Stimulated activated naive B cell treated with anti-CD40 and anti-IgM and Interleukin-4, amounts not matched to agents 10 μg/mL and 1 μg/mL and 100 μg/mL, for 72 hours (primary cell): ENCODE data around the gene ZNF300.
"Not testable (repeated sequence)": the region's sequence is repeated elsewhere in the genome, so short reads cannot be mapped to it uniquely, and the experiment has no call there.

Source experiments
- ATAC-seq, 2 donors: fragments of 150-1000 bp; cut with Tn5 transposase; replicated peaks; 2 replicates each; pipeline ENCODE4 v1.10.0; 2021; ENCODE audit warnings: moderate library complexity in 1 of 2
- DNase-seq: peaks from one replicate; pipeline ENCODE4 v3.0.0; 2021
- H3K27ac Mint-ChIP-seq: one replicate; pipeline ENCODE4 v1.8.0; 2022; ENCODE audit warnings: mild to moderate bottlenecking, mixed read lengths
- H3K27me3 Mint-ChIP-seq, 2 donors: one replicate each; pipeline ENCODE4 v1.8.0; 2022; ENCODE audit warnings: mixed read lengths in 2 of 2
- H3K36me3 Mint-ChIP-seq, 2 donors: one replicate each; pipeline ENCODE4 v1.8.0; 2022; ENCODE audit warnings: mixed read lengths in 2 of 2, mild to moderate bottlenecking in 1 of 2
- H3K4me1 Mint-ChIP-seq, 2 donors: one replicate each; pipeline ENCODE4 v1.8.0; 2022; ENCODE audit warnings: mixed read lengths in 2 of 2, mild to moderate bottlenecking in 1 of 2
- H3K4me3 Mint-ChIP-seq, 2 donors: one replicate each; pipeline ENCODE4 v1.8.0; 2022; ENCODE audit warnings: mild to moderate bottlenecking in 2 of 2, mixed read lengths in 2 of 2, moderate library complexity in 1 of 2
- H3K9me3 Mint-ChIP-seq, 2 donors: one replicate each; pipeline ENCODE4 v1.8.0; 2022; ENCODE audit warnings: mixed read lengths in 2 of 2, mild to moderate bottlenecking in 1 of 2

Gene ZNF300

DNA sequence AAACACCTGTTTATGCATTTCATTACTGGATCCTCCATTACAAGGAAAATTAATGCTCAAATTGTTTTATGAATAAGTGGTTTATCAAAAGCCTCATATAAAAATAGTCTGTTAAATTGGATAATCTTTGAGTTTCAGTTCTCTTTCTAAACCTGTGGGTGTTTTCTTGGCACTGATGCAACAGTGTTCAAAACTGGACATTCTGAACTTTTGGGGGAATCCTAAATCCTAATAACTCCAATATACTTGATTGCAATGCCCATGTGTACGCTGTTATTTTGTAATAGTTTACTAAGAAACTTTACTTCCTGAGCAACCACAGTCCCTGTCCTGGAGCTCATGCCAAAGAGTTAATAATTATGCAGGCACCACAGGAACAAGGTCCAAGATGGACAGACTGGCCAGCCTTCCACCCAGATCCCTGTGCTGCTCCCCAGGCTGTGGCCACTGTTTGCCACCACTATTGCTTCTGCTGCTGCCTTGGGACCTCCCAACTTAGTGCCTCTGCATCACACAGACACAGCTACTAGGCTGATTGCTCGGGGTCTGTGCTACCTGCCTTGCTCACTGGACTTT, 44.4 kb downstream of the ZNF300 start:
- H3K27ac Mint-ChIP-seq, result no peak overlapping the region
- no peaks in the 10 kb centered on the region for H3K27me3 Mint-ChIP-seq
- H3K4me3 Mint-ChIP-seq, result no peak overlapping the region
- H3K9me3 Mint-ChIP-seq, result peaks cover 3 to 24% of the 10 kb centered on the region in 2 donors
- H3K4me1 Mint-ChIP-seq, result no peaks in the 10 kb centered on the region
- ATAC-seq (no peak), DNase-seq (no peak)
- H3K36me3 Mint-ChIP-seq, result peaks cover 3 to 6% of the 10 kb centered on the region in 2 donors

DNA sequence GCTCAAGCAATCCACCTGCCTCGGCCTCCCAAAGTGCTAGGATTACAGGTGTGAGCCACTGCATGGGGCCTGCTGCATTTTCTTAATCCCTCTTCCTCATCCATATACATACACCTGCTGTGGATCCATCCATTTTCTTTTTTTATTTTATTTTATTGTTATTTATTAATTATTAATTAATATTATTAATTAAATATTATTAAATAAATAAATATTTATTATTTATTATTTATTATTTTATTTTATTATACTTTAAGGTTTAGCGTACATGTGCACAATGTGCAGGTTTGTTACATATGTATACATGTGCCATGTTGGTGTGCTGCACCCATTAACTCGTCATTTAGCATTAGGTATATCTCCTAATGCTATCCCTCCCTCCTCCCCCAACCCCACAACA, 48.1 kb downstream of the ZNF300 start:
- not testable (repeated sequence) for H3K9me3 Mint-ChIP-seq, H3K27me3 Mint-ChIP-seq, H3K36me3 Mint-ChIP-seq, H3K4me3 Mint-ChIP-seq, ATAC-seq, H3K4me1 Mint-ChIP-seq, H3K27ac Mint-ChIP-seq, DNase-seq

- peaks cover 0 to 4% of the 10 kb centered on the region in 2 donors for H3K9me3 Mint-ChIP-seq
- H3K27ac Mint-ChIP-seq, result peak overlapping the region; percentile 52
- H3K4me3 Mint-ChIP-seq, result peak overlapping the region; percentile 6 to 66
- H3K4me1 Mint-ChIP-seq, result peaks cover 3 to 7% of the 10 kb centered on the region in 2 donors
- H3K36me3 Mint-ChIP-seq, result no peaks in the 10 kb centered on the region
- no peaks in the 10 kb centered on the region for H3K27me3 Mint-ChIP-seq
- ATAC-seq (peak; percentile 87 to 95), DNase-seq (no peak)
Observed at GRCh38 chr5:150853561-150853960, 51.2 kb downstream of the ZNF300 start.

DNA sequence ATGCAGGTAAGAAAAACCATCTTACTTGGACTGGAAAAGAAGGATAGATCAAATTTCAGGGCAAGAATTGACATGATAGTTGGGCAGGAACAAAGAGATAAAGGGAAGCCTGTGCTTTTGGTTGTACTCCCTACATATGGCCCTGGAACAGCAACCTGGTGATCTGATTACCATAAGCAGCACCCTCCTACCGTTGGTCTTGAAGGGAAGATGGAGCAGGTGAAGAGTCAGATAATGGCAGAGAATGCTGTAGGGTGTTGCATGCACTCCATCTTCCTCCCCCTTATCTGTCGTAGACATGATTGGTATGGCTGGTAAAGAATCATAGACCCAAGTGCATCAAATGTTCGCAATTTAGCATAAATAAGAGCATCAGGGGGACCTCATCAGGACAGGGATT, 53.7 kb downstream of the ZNF300 start:
- Mint-ChIP-seq H3K27ac (no peak overlapping the region), H3K4me3 (no peak overlapping the region)

DNA sequence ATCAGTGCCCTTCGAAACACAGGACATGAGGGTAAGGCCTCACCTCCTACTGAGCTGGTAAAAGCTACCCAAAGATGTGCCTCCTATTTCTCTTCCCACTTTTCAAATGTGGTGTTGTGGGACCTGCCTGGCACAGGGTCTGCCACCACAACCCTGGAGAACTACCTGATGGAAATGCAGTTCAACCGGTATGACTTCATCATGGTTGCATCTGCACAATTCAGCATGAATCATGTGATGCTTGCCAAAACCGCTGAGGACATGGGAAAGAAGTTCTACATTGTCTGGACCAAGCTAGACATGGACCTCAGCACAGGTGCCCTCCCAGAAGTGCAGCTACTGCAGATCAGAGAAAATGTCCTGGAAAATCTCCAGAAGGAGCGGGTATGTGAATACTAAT, 56.5 kb downstream of the ZNF300 start:
- H3K4me3 Mint-ChIP-seq, result no peak overlapping the region
- no peak overlapping the region for H3K27ac Mint-ChIP-seq
- DNase-seq, result no peak
- peaks cover 3 to 5% of the 10 kb centered on the region in 2 donors for H3K9me3 Mint-ChIP-seq
- no peaks in the 10 kb centered on the region for H3K27me3 Mint-ChIP-seq
- peaks cover 4 to 18% of the 10 kb centered on the region in 2 donors for H3K4me1 Mint-ChIP-seq
- no peak for ATAC-seq
- peaks cover 3 to 4% of the 10 kb centered on the region in 2 donors for H3K36me3 Mint-ChIP-seq

More for the DNA sequence above, 53.7 kb downstream of the ZNF300 start:
- Mint-ChIP-seq H3K36me3 (no peaks in the 10 kb centered on the region), H3K27me3 (no peaks in the 10 kb centered on the region), H3K9me3 (peaks cover 0 to 4% of the 10 kb centered on the region in 2 donors), H3K4me1 (peaks cover 7 to 25% of the 10 kb centered on the region in 2 donors)
- DNase-seq, result no peak
- ATAC-seq, result no peak

DNA sequence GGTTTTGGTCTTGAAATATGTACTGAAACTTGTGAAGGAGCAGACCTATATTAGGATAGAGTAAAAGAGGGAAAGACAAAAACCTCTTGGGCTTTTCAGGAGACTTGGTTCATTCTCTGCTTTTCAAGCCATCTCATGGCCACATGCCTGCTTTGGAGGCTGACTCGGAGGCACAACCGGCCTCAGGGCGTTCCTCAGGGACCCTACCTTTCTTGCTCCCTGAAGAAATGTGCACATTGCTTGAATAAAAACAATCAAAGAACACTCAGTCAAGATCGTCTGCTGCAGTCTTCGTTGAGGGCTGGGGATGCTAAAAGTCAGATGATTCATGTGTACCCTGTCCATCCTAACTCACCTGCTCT, 57.5 kb downstream of the ZNF300 start:
- peaks cover 3 to 4% of the 10 kb centered on the region in 2 donors for H3K36me3 Mint-ChIP-seq
- peaks cover 3 to 5% of the 10 kb centered on the region in 2 donors for H3K9me3 Mint-ChIP-seq
- H3K27me3 Mint-ChIP-seq, result no peaks in the 10 kb centered on the region
- DNase-seq (no peak), ATAC-seq (no peak)
- H3K27ac Mint-ChIP-seq, result no peak overlapping the region
- no peak overlapping the region for H3K4me3 Mint-ChIP-seq
- peaks cover 4 to 18% of the 10 kb centered on the region in 2 donors for H3K4me1 Mint-ChIP-seq

DNA sequence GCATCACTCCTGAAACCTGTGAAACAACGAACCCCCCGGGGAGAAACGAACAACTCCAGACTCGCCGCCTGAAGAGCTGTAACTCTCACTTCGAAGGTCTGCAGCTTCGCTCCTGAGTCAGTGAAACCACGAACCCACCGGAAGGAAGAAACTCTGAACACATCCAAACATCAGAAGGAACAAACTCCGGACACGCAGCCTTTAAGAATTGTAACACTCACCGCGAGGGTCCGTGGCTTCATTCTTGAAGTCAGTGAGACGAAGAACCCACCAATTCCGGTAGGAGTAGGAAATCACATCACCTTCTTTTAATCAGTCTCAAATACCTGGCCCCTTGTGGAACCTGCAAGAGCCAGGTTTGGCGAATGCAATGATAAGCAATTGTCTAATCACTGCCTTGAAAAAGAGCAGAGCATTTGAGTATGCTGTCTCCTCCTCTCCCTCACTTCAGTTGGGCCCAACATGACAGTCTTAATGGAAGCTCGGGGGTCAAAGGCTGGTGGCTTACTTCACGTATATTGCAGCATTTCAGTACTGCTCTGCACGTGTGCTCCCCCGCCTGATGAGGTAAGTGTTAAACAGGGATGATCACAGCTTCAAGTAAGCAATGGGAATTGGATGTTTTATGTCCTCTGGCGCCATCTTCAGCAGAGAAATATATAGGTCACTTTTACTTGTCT, 58.0 kb downstream of the ZNF300 start:
- peaks cover 4 to 18% of the 10 kb centered on the region in 2 donors for H3K4me1 Mint-ChIP-seq
- peak; percentile 43 for DNase-seq
- H3K9me3 Mint-ChIP-seq, result peaks cover 3 to 5% of the 10 kb centered on the region in 2 donors
- no peak overlapping the region for H3K27ac Mint-ChIP-seq
- H3K36me3 Mint-ChIP-seq, result peaks cover 3 to 4% of the 10 kb centered on the region in 2 donors
- H3K4me3 Mint-ChIP-seq, result peak overlapping the region; percentile 56 to 75
- ATAC-seq, result peak; percentile 95 to 96
- H3K27me3 Mint-ChIP-seq, result no peaks in the 10 kb centered on the region

DNA sequence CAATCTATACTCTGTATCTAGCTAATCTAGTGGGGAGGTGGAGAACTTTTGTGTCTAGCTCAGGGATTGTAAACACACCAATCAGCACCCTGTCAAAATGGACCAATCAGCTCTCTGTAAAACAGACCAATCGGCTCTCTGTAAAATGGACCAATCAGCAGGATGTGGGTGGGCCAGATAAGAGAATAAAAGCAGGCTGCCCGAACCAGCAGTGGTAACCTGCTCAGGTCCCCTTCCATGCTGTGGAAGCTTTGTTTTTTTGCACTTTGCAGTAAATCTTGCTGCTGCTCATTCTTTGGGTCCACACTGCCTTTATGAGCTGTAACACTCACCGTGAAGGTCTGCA, 58.5 kb downstream of the ZNF300 start, which contains the start of gene IRGM:
Gene IRGM, plus strand, starts transcription at position 214 of the 346 bp plus-strand sequence. CDS start 1,603 bp downstream, outside the sequence.
- Mint-ChIP-seq H3K4me1 (peaks cover 4 to 18% of the 10 kb centered on the region in 2 donors), H3K4me3 (peak within 1 kb of the TSS; percentile 56 to 75)
- DNase-seq, H3K27me3 Mint-ChIP-seq, H3K36me3 Mint-ChIP-seq, H3K9me3 Mint-ChIP-seq, H3K27ac Mint-ChIP-seq, ATAC-seq: not testable (repeated sequence)

DNA sequence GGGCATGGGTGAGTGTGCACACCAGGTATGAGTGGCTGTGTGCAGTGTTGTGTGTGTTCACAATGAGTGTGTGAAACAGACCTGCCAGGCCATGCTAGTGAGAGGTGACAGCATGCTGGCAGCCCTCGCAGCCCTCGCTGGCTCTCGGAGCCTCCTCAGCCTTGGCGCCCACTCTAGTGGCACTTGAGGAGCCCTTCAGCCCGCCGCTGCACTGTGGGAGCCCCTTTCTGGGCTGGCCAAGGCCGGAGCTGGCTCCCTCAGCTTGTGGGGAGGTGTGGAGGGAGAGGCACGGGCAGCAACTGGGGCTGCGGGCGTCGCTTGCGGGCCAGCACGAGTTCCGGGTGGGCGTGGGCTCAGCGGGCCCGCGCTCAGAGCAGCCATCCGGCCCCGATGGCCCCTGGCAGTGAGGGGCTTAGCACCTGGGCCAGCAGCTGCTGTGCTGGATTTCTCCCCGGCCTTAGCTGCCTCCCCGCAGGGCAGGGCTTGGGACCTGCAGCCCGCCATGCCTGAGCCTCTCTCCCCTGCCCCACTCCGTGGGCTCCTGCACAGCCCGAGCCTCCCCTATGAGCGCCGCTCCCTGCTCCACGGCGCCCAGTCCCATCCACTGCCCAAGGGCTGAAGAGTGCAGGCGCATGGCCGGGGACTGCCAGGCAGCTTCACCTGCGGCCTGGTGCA, 59.5 kb downstream of the ZNF300 start:
- not testable (repeated sequence) for H3K27me3 Mint-ChIP-seq, H3K9me3 Mint-ChIP-seq, ATAC-seq, DNase-seq, H3K4me3 Mint-ChIP-seq, H3K27ac Mint-ChIP-seq, H3K36me3 Mint-ChIP-seq
- peaks cover 4 to 18% of the 10 kb centered on the region in 2 donors for H3K4me1 Mint-ChIP-seq
